Caco-2 (cell line): ENCODE data around the gene MRC2. TPM values are rescaled to one million over a fixed set of nuclear protein-coding genes. Genes with fewer than 3 reads are reported as not detected.

ENCODE experiments used
- BruUV-seq: library from RNA; stranded (reverse); fragments of 400-500 nt; replicated peaks from 2 replicates; lab custom pipeline; 2021; lab: Mats Ljungman, UMichigan
- CTCF ChIA-PET: fragments of 300-600 bp; sonication (Branson Sonifier 250); formaldehyde crosslinking; loops from one replicate; lab custom pipeline; 2022; ENCODE audit warnings: antibody characterized with exemption; lab: Charles Lee
- POLR2A ChIA-PET: fragments of 300-600 bp; sonication (Branson Sonifier 250); formaldehyde crosslinking; loops from one replicate; lab custom pipeline; 2022; ENCODE audit warnings: antibody characterized with exemption; lab: Charles Lee
- DNase-seq, 2 experiments: peaks; one replicate each; pipeline versions ENCODE4 v3.0.0 to v3.0.0-alpha.2; 2020 to 2022
- H3K27me3 ChIP-seq: replicated peaks from 2 replicates; pipeline ENCODE4 v1.6.0; 2011; ENCODE audit warnings: low read length; ENCODE audit not compliant: control insufficient read depth, insufficient read depth
- H3K36me3 ChIP-seq: 2 replicates; pipeline ENCODE4 v1.5.1; 2011; ENCODE audit warnings: low read length; ENCODE audit not compliant: control insufficient read depth, insufficient read depth
- H3K4me1 ChIP-seq: fragments of 250-450 bp; sonication (Bioruptor Pico); 2 replicates; pipeline ENCODE4 v1.5.1; 2020; ENCODE audit warnings: mild to moderate bottlenecking
- H3K4me3 ChIP-seq: 2 replicates; pipeline ENCODE4 v1.5.1; 2011; ENCODE audit warnings: low read depth, mild to moderate bottlenecking, control low read depth, low read length
- H3K9me3 ChIP-seq: fragments of 250-450 bp; sonication (Bioruptor Pico); 2 replicates; pipeline ENCODE4 v1.5.1; 2020; ENCODE audit warnings: mild to moderate bottlenecking, moderate library complexity
- H3K27ac Mint-ChIP-seq: one replicate; pipeline ENCODE4 v1.8.0; 2022; ENCODE audit warnings: mixed read lengths; ENCODE audit not compliant: unreplicated experiment
- H3K27me3 Mint-ChIP-seq: one replicate; pipeline ENCODE4 v1.8.0; 2022; ENCODE audit warnings: mixed read lengths; ENCODE audit not compliant: insufficient read depth, unreplicated experiment
- H3K36me3 Mint-ChIP-seq: one replicate; pipeline ENCODE4 v1.8.0; 2022; ENCODE audit warnings: mild to moderate bottlenecking, mixed read lengths; ENCODE audit not compliant: insufficient read depth, unreplicated experiment
- H3K4me1 Mint-ChIP-seq: one replicate; pipeline ENCODE4 v1.8.0; 2022; ENCODE audit warnings: low read depth, mixed read lengths; ENCODE audit not compliant: unreplicated experiment
- H3K4me3 Mint-ChIP-seq: one replicate; pipeline ENCODE4 v1.8.0; 2022; ENCODE audit warnings: mild to moderate bottlenecking, moderate library complexity, mixed read lengths; ENCODE audit not compliant: unreplicated experiment
- H3K9me3 Mint-ChIP-seq: one replicate; pipeline ENCODE4 v1.8.0; 2022; ENCODE audit warnings: mixed read lengths; ENCODE audit not compliant: unreplicated experiment
- intact Hi-C: fragments of 100-400 bp; cut with micrococcal nuclease; formaldehyde crosslinking; loops from one replicate; pipeline ENCODE4 v1.10.0; 2022; ENCODE audit not compliant: unreplicated experiment
- total RNA-seq: library from RNA; stranded (reverse); gene quantifications from 2 replicates; pipeline ENCODE4 v1.2.3, GENCODE V29; 2022
- TF ChIP-seq, protein P1 (sequence below), 2 experiments: fragments of 200-600 bp in 1 of 2; IDR thresholded peaks; 1 replicate in 1 of 2; 2 replicates in 1 of 2; pipeline versions ENCODE4 v1.5.1 to v1.8.0; 2011 to 2022; ENCODE audit warnings: antibody characterized with exemption in 1 of 2, control low read depth in 1 of 2, inconsistent platforms in 1 of 2, low read depth in 1 of 2, low read length in 1 of 2, mild to moderate bottlenecking in 1 of 2, moderate library complexity in 1 of 2; ENCODE audit not compliant: insufficient read depth in 1 of 2, severe bottlenecking in 1 of 2, unreplicated experiment in 1 of 2

MRC2 gene
- total RNA-seq, 1 experiment from 2014 or later: 7.0 TPM

DNA sequence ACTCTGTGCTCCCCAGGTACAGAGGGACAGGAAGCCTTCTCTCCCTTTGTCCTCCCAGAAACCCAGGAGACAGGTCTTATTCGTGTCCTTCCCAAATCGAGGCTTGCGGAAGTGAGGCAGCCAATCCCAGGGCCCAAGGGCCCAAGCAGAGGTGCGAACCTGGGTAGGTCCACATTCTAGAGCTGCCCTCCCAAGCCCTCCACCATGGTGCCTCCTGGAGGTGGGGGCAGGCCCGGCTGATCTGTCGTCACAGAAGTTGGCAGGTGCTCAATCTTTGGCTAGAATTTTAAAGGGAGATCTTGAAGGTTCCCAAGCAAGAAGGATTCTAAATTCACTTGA, 21.5 kb downstream of the MRC2 start:
- no peak overlapping the region for H3K27ac Mint-ChIP-seq
- ChIA-PET CTCF (no interaction called here), POLR2A (no interaction called here)
- Histone ChIP-seq H3K4me3 (no peak overlapping the region), H3K27me3 (no peaks in the 10 kb centered on the region; the same call in 1 of the 2 replicates), H3K9me3 (no peaks in the 10 kb centered on the region), H3K4me1 (peaks cover 4% of the 10 kb centered on the region; the same call in 1 of the 2 replicates), H3K36me3 (no peaks in the 10 kb centered on the region)
- peaks cover 7% of the 10 kb centered on the region for H3K4me1 Mint-ChIP-seq
- no peaks in the 10 kb centered on the region for H3K9me3 Mint-ChIP-seq
- DNase-seq: no peak
- no peak overlapping the region for H3K4me3 Mint-ChIP-seq
- TF ChIP-seq, protein P1, sequence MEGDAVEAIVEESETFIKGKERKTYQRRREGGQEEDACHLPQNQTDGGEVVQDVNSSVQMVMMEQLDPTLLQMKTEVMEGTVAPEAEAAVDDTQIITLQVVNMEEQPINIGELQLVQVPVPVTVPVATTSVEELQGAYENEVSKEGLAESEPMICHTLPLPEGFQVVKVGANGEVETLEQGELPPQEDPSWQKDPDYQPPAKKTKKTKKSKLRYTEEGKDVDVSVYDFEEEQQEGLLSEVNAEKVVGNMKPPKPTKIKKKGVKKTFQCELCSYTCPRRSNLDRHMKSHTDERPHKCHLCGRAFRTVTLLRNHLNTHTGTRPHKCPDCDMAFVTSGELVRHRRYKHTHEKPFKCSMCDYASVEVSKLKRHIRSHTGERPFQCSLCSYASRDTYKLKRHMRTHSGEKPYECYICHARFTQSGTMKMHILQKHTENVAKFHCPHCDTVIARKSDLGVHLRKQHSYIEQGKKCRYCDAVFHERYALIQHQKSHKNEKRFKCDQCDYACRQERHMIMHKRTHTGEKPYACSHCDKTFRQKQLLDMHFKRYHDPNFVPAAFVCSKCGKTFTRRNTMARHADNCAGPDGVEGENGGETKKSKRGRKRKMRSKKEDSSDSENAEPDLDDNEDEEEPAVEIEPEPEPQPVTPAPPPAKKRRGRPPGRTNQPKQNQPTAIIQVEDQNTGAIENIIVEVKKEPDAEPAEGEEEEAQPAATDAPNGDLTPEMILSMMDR (IDR thresholded peaks at IDR 0.05; ENCODE audit: insufficient read depth in 1 of 2, low read depth in 1 of 2, low read length in 1 of 2, severe bottlenecking in 1 of 2, unreplicated experiment in 1 of 2): no peak
- BruUV-seq: no TSS peak
- peaks cover 10% of the 10 kb centered on the region for H3K36me3 Mint-ChIP-seq
- H3K27me3 Mint-ChIP-seq: peaks cover 4% of the 10 kb centered on the region
- intact Hi-C loops: no loop called here

GRCh38 chr17:62649570-62649969, 22.1 kb downstream of the MRC2 start:
- TF ChIP-seq, protein P1 (IDR thresholded peaks at IDR 0.05; ENCODE audit: insufficient read depth in 1 of 2, low read depth in 1 of 2, low read length in 1 of 2, severe bottlenecking in 1 of 2, unreplicated experiment in 1 of 2): no peak
- no TSS peak for BruUV-seq
- DNase-seq: no peak
- Histone ChIP-seq H3K4me3 (no peak overlapping the region), H3K36me3 (no peaks in the 10 kb centered on the region), H3K27me3 (no peaks in the 10 kb centered on the region; the same call in 1 of the 2 replicates), H3K9me3 (no peaks in the 10 kb centered on the region), H3K4me1 (peaks cover 4% of the 10 kb centered on the region; the same call in 1 of the 2 replicates)
- Mint-ChIP-seq H3K9me3 (no peaks in the 10 kb centered on the region), H3K4me3 (no peak overlapping the region), H3K36me3 (peaks cover 9% of the 10 kb centered on the region), H3K27me3 (peaks cover 4% of the 10 kb centered on the region), H3K4me1 (peaks cover 13% of the 10 kb centered on the region), H3K27ac (no peak overlapping the region)
- POLR2A ChIA-PET: no interaction called here
- intact Hi-C loops: no loop called here
- CTCF ChIA-PET: no interaction called here

GRCh38 chr17:62650587-62650986, 23.1 kb downstream of the MRC2 start:
- Histone ChIP-seq H3K4me3 (no peak overlapping the region), H3K4me1 (0 out of 2 replicates have a peak, but pooled peaks cover 4% of the 10 kb centered on the region), H3K9me3 (no peaks in the 10 kb centered on the region), H3K36me3 (no peaks in the 10 kb centered on the region), H3K27me3 (no peaks in the 10 kb centered on the region; the same call in 1 of the 2 replicates)
- H3K27me3 Mint-ChIP-seq: peaks cover 4% of the 10 kb centered on the region
- CTCF ChIA-PET: no interaction called here
- intact Hi-C loops: no loop called here
- peaks cover 13% of the 10 kb centered on the region for H3K4me1 Mint-ChIP-seq
- H3K36me3 Mint-ChIP-seq: peaks cover 5% of the 10 kb centered on the region
- POLR2A ChIA-PET: no interaction called here
- H3K27ac Mint-ChIP-seq: no peak overlapping the region
- TF ChIP-seq, protein P1 (IDR thresholded peaks at IDR 0.05; ENCODE audit: insufficient read depth in 1 of 2, low read depth in 1 of 2, low read length in 1 of 2, severe bottlenecking in 1 of 2, unreplicated experiment in 1 of 2): no peak
- no peaks in the 10 kb centered on the region for H3K9me3 Mint-ChIP-seq
- H3K4me3 Mint-ChIP-seq: no peak overlapping the region
- no TSS peak for BruUV-seq
- DNase-seq: no peak
